HG03575 (cell line): ENCODE results near the gene ATXN1.
"Not testable (repeated sequence)": the region's sequence is repeated elsewhere in the genome, so short reads cannot be mapped to it uniquely, and the experiment has no call there.

ENCODE experiments used
- ATAC-seq: cut with Tn5 transposase; IDR thresholded peaks from one replicate; pipeline ENCODE4 v1.9.1; 2021; ENCODE audit not compliant: unreplicated experiment, insufficient number of reproducible peaks, low FRiP score; ENCODE audit errors: extremely low read depth

Gene ATXN1

GRCh38 chr6:16614143-16614542 is 147.1 kb downstream of the ATXN1 start:
- not testable (repeated sequence) for ATAC-seq

- not testable (repeated sequence) for ATAC-seq
These were observed 147.8 kb downstream of the ATXN1 start for GRCh38 chr6:16613504-16613903.

- no peak for ATAC-seq
These were observed 152.8 kb downstream of the ATXN1 start for GRCh38 chr6:16608444-16608843.

GRCh38 chr6:16602035-16602434 is 159.2 kb downstream of the ATXN1 start:
- peak; percentile 80 for ATAC-seq

GRCh38 chr6:16600701-16601100 is 160.6 kb downstream of the ATXN1 start:
- no peak for ATAC-seq

GRCh38 chr6:16600026-16600425 is 161.2 kb downstream of the ATXN1 start:
- ATAC-seq, result no peak

GRCh38 chr6:16596616-16597331 is 164.5 kb downstream of the ATXN1 start:
- no peak for ATAC-seq

- no peak for ATAC-seq
These were observed 165.6 kb downstream of the ATXN1 start for GRCh38 chr6:16595514-16596120.

GRCh38 chr6:16594849-16595248 is 166.4 kb downstream of the ATXN1 start:
- no peak for ATAC-seq

GRCh38 chr6:16592223-16592911 is 168.9 kb downstream of the ATXN1 start:
- no peak for ATAC-seq

GRCh38 chr6:16591396-16592222 is 169.7 kb downstream of the ATXN1 start:
- ATAC-seq, result peak; percentile 66

GRCh38 chr6:16585805-16586204 is 175.5 kb downstream of the ATXN1 start:
- no peak for ATAC-seq

GRCh38 chr6:16583144-16583762 is 178.0 kb downstream of the ATXN1 start:
- no peak for ATAC-seq

GRCh38 chr6:16582446-16583143 is 178.7 kb downstream of the ATXN1 start:
- ATAC-seq, result no peak

- ATAC-seq, result no peak
These were observed 182.5 kb downstream of the ATXN1 start for GRCh38 chr6:16578695-16579285.

- ATAC-seq, result no peak
These were observed 184.6 kb downstream of the ATXN1 start for GRCh38 chr6:16576451-16577368.

- ATAC-seq, result no peak
These were observed 185.6 kb downstream of the ATXN1 start for GRCh38 chr6:16575655-16576054.
